ENCODE measurements around the gene SLC7A10. TPM values are rescaled to one million over a fixed set of nuclear protein-coding genes. Genes with fewer than 3 reads are reported as not detected.

SLC7A10 gene
- total RNA-seq, 2 experiments from 2014 or later = not detected

GRCh38 chr19:33194532-33194885 is 31.1 kb downstream of the SLC7A10 start:
- Mint-ChIP-seq H3K4me1 (ENCODE audit: low read depth) (no peaks in the 10 kb centered on the region), H3K27ac (no peak overlapping the region), H3K4me3 (no peak overlapping the region), H3K36me3 (ENCODE audit: low read depth) (no peaks in the 10 kb centered on the region), H3K27me3 (peaks cover 52% of the 10 kb centered on the region), H3K9me3 (no peaks in the 10 kb centered on the region)
- ChIA-PET CTCF (no interaction called here), POLR2A (no interaction called here)
- Histone ChIP-seq H3K36me3 (ENCODE audit: insufficient read depth, low read length) (no peaks in the 10 kb centered on the region), H3K9me3 (ENCODE audit: control insufficient read depth in 1 of 2, insufficient read depth in 1 of 2, low read length in 2 of 2) (no peaks in the 10 kb centered on the region), H3K4me3 (ENCODE audit: low read length) (no peak overlapping the region), H3K27ac (ENCODE audit: low read depth in 1 of 2, low read length in 2 of 2) (no peak overlapping the region), H3K4me1 (ENCODE audit: insufficient read depth, low read length) (peaks cover 6% of the 10 kb centered on the region), H3K27me3 (ENCODE audit: control insufficient read depth in 1 of 2, insufficient read depth in 2 of 2, low read length in 2 of 2) (peaks cover 22 to 37% of the 10 kb centered on the region in 2 experiments)
- ATAC-seq (ENCODE audit: poor library complexity) = no peak
- TF ChIP-seq CTCF (IDR thresholded peaks at IDR 0.05) = no peak
- DNase-seq = no peak
- intact Hi-C loops (cut with DNase I, micrococcal nuclease) = no loop called here

- Mint-ChIP-seq H3K4me1 (ENCODE audit: low read depth) (no peaks in the 10 kb centered on the region), H3K4me3 (peak within 1 kb of the TSS; percentile 56), H3K36me3 (ENCODE audit: low read depth) (no peaks in the 10 kb centered on the region), H3K27ac (no peak within 1 kb of the TSS), H3K9me3 (no peaks in the 10 kb centered on the region), H3K27me3 (peaks cover 52% of the 10 kb centered on the region)
- CTCF ChIA-PET = no interaction called here
- H3K4me1 ChIP-seq (ENCODE audit: insufficient read depth, low read length) = peaks cover 6% of the 10 kb centered on the region
- no peaks in the 10 kb centered on the region for H3K36me3 ChIP-seq (ENCODE audit: insufficient read depth, low read length)
- peaks cover 22 to 37% of the 10 kb centered on the region in 2 experiments for H3K27me3 ChIP-seq (ENCODE audit: control insufficient read depth in 1 of 2, insufficient read depth in 2 of 2, low read length in 2 of 2)
- ATAC-seq (ENCODE audit: poor library complexity) = no peak
- intact Hi-C loops (cut with DNase I, micrococcal nuclease) = no loop called here
- H3K27ac ChIP-seq (ENCODE audit: low read depth in 1 of 2, low read length in 2 of 2) = no peak within 1 kb of the TSS
- H3K9me3 ChIP-seq (ENCODE audit: control insufficient read depth in 1 of 2, insufficient read depth in 1 of 2, low read length in 2 of 2) = no peaks in the 10 kb centered on the region
- POLR2A ChIA-PET = no interaction called here
- H3K4me3 ChIP-seq (ENCODE audit: low read length) = no peak within 1 kb of the TSS
- TF ChIP-seq CTCF (IDR thresholded peaks at IDR 0.05) = no peak
- DNase-seq = no peak
Observed at GRCh38 chr19:33193865-33194362, 31.7 kb downstream of the SLC7A10 start, which contains the start of gene LRP3. LRP3 (plus strand) TSS chr19:33194330; CDS start chr19:33194786, 456 bp downstream.

GRCh38 chr19:33193269-33193864 is 32.3 kb downstream of the SLC7A10 start:
- H3K4me1 ChIP-seq (ENCODE audit: insufficient read depth, low read length) = peaks cover 6% of the 10 kb centered on the region
- H3K4me3 ChIP-seq (ENCODE audit: low read length) = no peak overlapping the region
- TF ChIP-seq CTCF (IDR thresholded peaks at IDR 0.05) = no peak
- intact Hi-C loops (cut with DNase I, micrococcal nuclease) = no loop called here
- H3K4me3 Mint-ChIP-seq = no peak overlapping the region
- no peaks in the 10 kb centered on the region for H3K9me3 ChIP-seq (ENCODE audit: control insufficient read depth in 1 of 2, insufficient read depth in 1 of 2, low read length in 2 of 2)
- ChIA-PET CTCF (no interaction called here), POLR2A (no interaction called here)
- no peaks in the 10 kb centered on the region for H3K36me3 ChIP-seq (ENCODE audit: insufficient read depth, low read length)
- no peak for ATAC-seq (ENCODE audit: poor library complexity)
- peaks cover 52% of the 10 kb centered on the region for H3K27me3 Mint-ChIP-seq
- H3K4me1 Mint-ChIP-seq (ENCODE audit: low read depth) = no peaks in the 10 kb centered on the region
- no peaks in the 10 kb centered on the region for H3K9me3 Mint-ChIP-seq
- no peaks in the 10 kb centered on the region for H3K36me3 Mint-ChIP-seq (ENCODE audit: low read depth)
- DNase-seq = no peak
- H3K27ac Mint-ChIP-seq = no peak overlapping the region
- H3K27me3 ChIP-seq (ENCODE audit: control insufficient read depth in 1 of 2, insufficient read depth in 2 of 2, low read length in 2 of 2) = peaks cover 22 to 37% of the 10 kb centered on the region in 2 experiments
- H3K27ac ChIP-seq (ENCODE audit: low read depth in 1 of 2, low read length in 2 of 2) = no peak overlapping the region

Measured in CD4-positive, alpha-beta T cell (primary cell).